Body of pancreas (tissue), 4 donors: ENCODE results near the gene PPP1R9A. TPM values are rescaled to one million over a fixed set of nuclear protein-coding genes. Genes with fewer than 3 reads are reported as not detected.

Source experiments
- ATAC-seq: fragments of 150-250 bp; one replicate; pipeline ENCODE4 v1.9.1; 2016
- DNase-seq, 4 donors: peaks; one replicate each; pipeline ENCODE4 v3.0.0-alpha.2; 2019
- H3K27ac ChIP-seq, 4 donors: fragments of 200-600 bp; sonication (generic); 1 replicate in 3 of 4; 2 replicates in 1 of 4; pipeline versions ENCODE4 v1.5.1 to v1.6.1; 2016 to 2019; ENCODE audit warnings: mild to moderate bottlenecking in 1 of 4, mixed read lengths in 1 of 4, moderate library complexity in 1 of 4
- H3K27me3 ChIP-seq, 2 donors: fragments of 200-600 bp; sonication (generic); one replicate each; pipeline ENCODE4 v1.6.0; 2016; ENCODE audit warnings: mild to moderate bottlenecking in 1 of 2
- H3K36me3 ChIP-seq, 2 donors: fragments of 200-600 bp; sonication (generic); replicated peaks in 1 of 2; 2 replicates each; pipeline ENCODE4 v1.5.1; 2016; ENCODE audit warnings: low read depth in 2 of 2; ENCODE audit not compliant: insufficient read depth in 1 of 2
- H3K4me1 ChIP-seq: fragments of 200-600 bp; sonication (generic); one replicate; pipeline ENCODE4 v1.6.0; 2016
- H3K4me3 ChIP-seq, 2 donors: fragments of 200-600 bp; sonication (generic); 1 replicate in 1 of 2; 2 replicates in 1 of 2; pipeline ENCODE4 v1.5.1; 2016 to 2019
- H3K9me3 ChIP-seq, 3 donors: fragments of 200-600 bp; sonication (generic); 1 replicate in 2 of 3; 2 replicates in 1 of 3; pipeline ENCODE4 v1.5.1; 2016
- CTCF ChIP-seq, 7 experiments: fragments of 450-650 bp in 4 of 7; fragments of 200-600 bp in 3 of 7; sonication (generic) in 3 of 7; IDR thresholded peaks; one replicate each; pipeline ENCODE4 v1.5.1; 2016 to 2019; ENCODE audit warnings: antibody characterized with exemption in 7 of 7
- POLR2A ChIP-seq, 3 donors: fragments of 450-650 bp; IDR thresholded peaks; one replicate each; pipeline ENCODE4 v1.6.1; 2016; ENCODE audit warnings: antibody characterized with exemption in 3 of 3, mild to moderate bottlenecking in 2 of 3
- WGBS, 2 donors: methylation state at CpG; one replicate each; pipeline ENCODE4 v1.1.5; 2017; 5-methylcytosine and 5-hydroxymethylcytosine counted together
- intact Hi-C: fragments of 100-400 bp; cut with DNase I; formaldehyde crosslinking; loops from one replicate; pipeline ENCODE4 v1.15.1; 2023
- total RNA-seq, 2 donors: library from RNA; depleted of rRNA; stranded (reverse); fragments of >200 nt; gene quantifications; one replicate each; pipeline ENCODE4 v1.1.0, GENCODE V29; 2016

PPP1R9A gene
- total RNA-seq, 2 donors from 2014 or later, result 16.1 to 44.2 TPM

- intact Hi-C loops, result no loop called here
- Histone ChIP-seq H3K4me3 (no peak overlapping the region), H3K4me1 (no peaks in the 10 kb centered on the region), H3K27me3 (no peaks in the 10 kb centered on the region), H3K27ac (no peak overlapping the region), H3K9me3 (no peaks in the 10 kb centered on the region), H3K36me3 (no peaks in the 10 kb centered on the region)
- TF ChIP-seq POLR2A (IDR thresholded peaks at IDR 0.05) (no peak), CTCF (IDR thresholded peaks at IDR 0.05) (no peak)
- 93 to 94% methylated on average over 2 of the region's 2 CpGs for WGBS, 2 donors
- no peak for ATAC-seq
- DNase-seq, result no peak
Measured at GRCh38 chr7:95262875-95263274, 355.5 kb downstream of the PPP1R9A start.

GRCh38 chr7:95263785-95264362 is 356.5 kb downstream of the PPP1R9A start:
- ATAC-seq, result no peak
- H3K4me3 ChIP-seq, result no peak overlapping the region

GRCh38 chr7:95264363-95264891 is 357.0 kb downstream of the PPP1R9A start:
- H3K27me3 ChIP-seq, result no peaks in the 10 kb centered on the region
- ATAC-seq (no peak), DNase-seq (no peak)
- no peak overlapping the region for H3K4me3 ChIP-seq
- no peaks in the 10 kb centered on the region for H3K36me3 ChIP-seq
- intact Hi-C loops, result no loop called here
- no peaks in the 10 kb centered on the region for H3K9me3 ChIP-seq
- no peak overlapping the region for H3K27ac ChIP-seq
- 89 to 91% methylated on average over 6 of the region's 6 CpGs for WGBS, 2 donors
- no peaks in the 10 kb centered on the region for H3K4me1 ChIP-seq
- no peak for TF ChIP-seq CTCF (IDR thresholded peaks at IDR 0.05)
- no peak for TF ChIP-seq POLR2A (IDR thresholded peaks at IDR 0.05)

More at GRCh38 chr7:95263785-95264362, 356.5 kb downstream of the PPP1R9A start:
- no peak overlapping the region for H3K27ac ChIP-seq
- no peaks in the 10 kb centered on the region for H3K9me3 ChIP-seq
- intact Hi-C loops, result no loop called here
- no peaks in the 10 kb centered on the region for H3K27me3 ChIP-seq
- TF ChIP-seq CTCF (IDR thresholded peaks at IDR 0.05) (no peak), POLR2A (IDR thresholded peaks at IDR 0.05) (no peak)
- no peaks in the 10 kb centered on the region for H3K36me3 ChIP-seq
- WGBS, 2 donors, result 91 to 94% methylated on average over 4 of the region's 4 CpGs
- no peak for DNase-seq
- no peaks in the 10 kb centered on the region for H3K4me1 ChIP-seq

GRCh38 chr7:95265634-95266033 is 358.2 kb downstream of the PPP1R9A start:
- TF ChIP-seq CTCF (IDR thresholded peaks at IDR 0.05), result no peak
- no peak for TF ChIP-seq POLR2A (IDR thresholded peaks at IDR 0.05)
- Histone ChIP-seq H3K27me3 (no peaks in the 10 kb centered on the region), H3K27ac (no peak overlapping the region), H3K36me3 (no peaks in the 10 kb centered on the region), H3K9me3 (no peaks in the 10 kb centered on the region), H3K4me3 (no peak overlapping the region), H3K4me1 (no peaks in the 10 kb centered on the region)
- WGBS, 2 donors, result 83 to 96% methylated on average over 2 of the region's 2 CpGs
- DNase-seq (no peak), ATAC-seq (no peak)
- intact Hi-C loops, result no loop called here

- no peak overlapping the region for H3K27ac ChIP-seq
- no peaks in the 10 kb centered on the region for H3K36me3 ChIP-seq
- H3K9me3 ChIP-seq, result no peaks in the 10 kb centered on the region
- H3K27me3 ChIP-seq, result no peaks in the 10 kb centered on the region
- ATAC-seq, result no peak
- WGBS, 2 donors, result 80 to 91% methylated on average over 2 of the region's 2 CpGs
- TF ChIP-seq POLR2A (IDR thresholded peaks at IDR 0.05) (no peak), CTCF (IDR thresholded peaks at IDR 0.05) (no peak)
- H3K4me3 ChIP-seq, result no peak overlapping the region
- intact Hi-C loops, result no loop called here
- no peaks in the 10 kb centered on the region for H3K4me1 ChIP-seq
- no peak for DNase-seq
Measured at GRCh38 chr7:95267754-95268153, 360.4 kb downstream of the PPP1R9A start.
